H1 (cell line): ENCODE measurements around the gene URM1. TPM values are rescaled to one million over a fixed set of nuclear protein-coding genes. Genes with fewer than 3 reads are reported as not detected.

ENCODE experiments used
- CTCF ChIA-PET: fragments of 300-600 bp; sonication (Branson Sonifier 250); formaldehyde crosslinking; loops from one replicate; lab custom pipeline; 2021; ENCODE audit not compliant: partially characterized antibody; lab: Charles Lee
- POLR2A ChIA-PET: fragments of 300-600 bp; sonication (Branson Sonifier 250); formaldehyde crosslinking; loops from one replicate; lab custom pipeline; 2021; ENCODE audit warnings: inconsistent platforms; ENCODE audit not compliant: partially characterized antibody; lab: Charles Lee
- DNase-seq, 2 experiments: peaks; one replicate each; pipeline versions ENCODE4 v3.0.0 to v3.0.0-alpha.2; 2010 to 2022; ENCODE audit warnings: low spot score in 2 of 2, low read depth in 1 of 2, mixed read lengths in 1 of 2
- FAIRE-seq: peaks from 2 replicates; lab custom pipeline; 2011; peaks lifted over from hg19 to GRCh38; lab: Jason Lieb, UNC
- H2AFZ ChIP-seq: 2 replicates; pipeline ENCODE4 v1.8.1; 2012; ENCODE audit warnings: low read length, inconsistent platforms
- H2AK5ac ChIP-seq: 2 replicates; pipeline ENCODE4 v1.6.1; 2013; ENCODE audit warnings: low read depth, low read length
- H2BK120ac ChIP-seq: replicated peaks from 2 replicates; pipeline ENCODE3; 2013; ENCODE audit warnings: low read depth, low read length, inconsistent platforms
- H2BK12ac ChIP-seq: 2 replicates; pipeline ENCODE4 v1.6.1; 2013; ENCODE audit warnings: low read depth, low read length
- H2BK15ac ChIP-seq: 2 replicates; pipeline ENCODE4 v1.6.1; 2013; ENCODE audit warnings: low read length
- H2BK20ac ChIP-seq: 2 replicates; pipeline ENCODE4 v1.6.1; 2013; ENCODE audit warnings: low read length
- H2BK5ac ChIP-seq: 2 replicates; pipeline ENCODE4 v1.6.1; 2013; ENCODE audit warnings: low read depth, low read length
- H3K14ac ChIP-seq: 2 replicates; pipeline ENCODE4 v1.6.1; 2013; ENCODE audit warnings: inconsistent platforms; ENCODE audit not compliant: insufficient read length
- H3K18ac ChIP-seq: 2 replicates; pipeline ENCODE4 v1.6.1; 2013; ENCODE audit warnings: low read length; ENCODE audit errors: extremely low read depth
- H3K23ac ChIP-seq: 2 replicates; pipeline ENCODE4 v1.6.1; 2013; ENCODE audit warnings: inconsistent platforms; ENCODE audit not compliant: insufficient read length
- H3K23me2 ChIP-seq: 2 replicates; pipeline ENCODE4 v1.6.1; 2013; ENCODE audit warnings: low read depth, low read length
- H3K27ac ChIP-seq: 2 replicates; pipeline ENCODE4 v1.6.1; 2011; ENCODE audit warnings: low read depth, low read length, inconsistent platforms
- H3K27me3 ChIP-seq, 4 experiments: replicated peaks in 1 of 4; 1 replicate in 1 of 4; 2 replicates in 3 of 4; pipeline versions ENCODE4 v1.6.1 to v1.8.1; 2011 to 2013; ENCODE audit warnings: low read length in 3 of 4, mild to moderate bottlenecking in 3 of 4, inconsistent platforms in 2 of 4, mixed read lengths in 2 of 4, moderate library complexity in 1 of 4; ENCODE audit not compliant: control insufficient read depth in 3 of 4, insufficient read depth in 3 of 4; ENCODE audit errors: extremely low read depth in 1 of 4
- H3K36me3 ChIP-seq, 4 experiments: 2 replicates each; pipeline versions ENCODE4 v1.6.1 to v1.8.1; 2011 to 2013; ENCODE audit warnings: mild to moderate bottlenecking in 4 of 4, low read length in 3 of 4, moderate library complexity in 2 of 4, control low read depth in 1 of 4, inconsistent platforms in 1 of 4; ENCODE audit not compliant: insufficient read depth in 4 of 4, control insufficient read depth in 2 of 4
- H3K4ac ChIP-seq: replicated peaks from 2 replicates; pipeline ENCODE3; 2013; ENCODE audit warnings: low read length, low read depth, mixed read lengths, inconsistent platforms; ENCODE audit not compliant: insufficient read length
- H3K4me1 ChIP-seq, 4 experiments: replicated peaks in 1 of 4; 1 replicate in 1 of 4; 2 replicates in 3 of 4; pipeline versions ENCODE4 v1.6.1 to v1.8.1; 2011 to 2013; ENCODE audit warnings: low read length in 3 of 4, inconsistent platforms in 2 of 4, mixed read lengths in 1 of 4; ENCODE audit not compliant: insufficient read depth in 4 of 4, control insufficient read depth in 3 of 4
- H3K4me2 ChIP-seq, 2 experiments: 2 replicates each; pipeline versions ENCODE4 v1.6.1 to v1.8.1; 2011 to 2013; ENCODE audit warnings: low read depth in 2 of 2, low read length in 2 of 2, control low read depth in 1 of 2, inconsistent platforms in 1 of 2, mild to moderate bottlenecking in 1 of 2; ENCODE audit not compliant: insufficient read depth in 1 of 2
- H3K4me3 ChIP-seq, 4 experiments: fragments of 200-600, 300-600 bp in 1 of 4; sonication (generic), shearing (Covaris generic), sonication (Bioruptor Twin) in 1 of 4; 2 replicates each; pipeline versions ENCODE4 v1.5.1 to v1.8.1; 2011 to 2016; ENCODE audit warnings: low read length in 4 of 4, low read depth in 3 of 4, control low read depth in 2 of 4, inconsistent platforms in 2 of 4, mild to moderate bottlenecking in 2 of 4, mixed read lengths in 1 of 4, moderate library complexity in 1 of 4; ENCODE audit not compliant: insufficient read depth in 2 of 4; ENCODE audit errors: extremely low read depth in 1 of 4
- H3K56ac ChIP-seq: replicated peaks from 2 replicates; pipeline ENCODE3; 2013; ENCODE audit warnings: low read depth, mild to moderate bottlenecking, mixed read lengths, low read length, inconsistent platforms; ENCODE audit not compliant: insufficient read length
- H3K79me1 ChIP-seq: 2 replicates; pipeline ENCODE4 v1.6.1; 2013; ENCODE audit warnings: low read depth, low read length, control low read depth
- H3K79me2 ChIP-seq, 2 experiments: 2 replicates each; pipeline versions ENCODE4 v1.6.1 to v1.8.1; 2012 to 2013; ENCODE audit warnings: low read length in 2 of 2, mild to moderate bottlenecking in 2 of 2, inconsistent platforms in 1 of 2; ENCODE audit not compliant: insufficient read depth in 2 of 2, control insufficient read depth in 1 of 2
- H3K9ac ChIP-seq, 4 experiments: replicated peaks in 1 of 4; 1 replicate in 1 of 4; 2 replicates in 3 of 4; pipeline versions ENCODE4 v1.6.1 to v1.8.1; 2011 to 2013; ENCODE audit warnings: low read depth in 3 of 4, low read length in 3 of 4, control low read depth in 2 of 4, mild to moderate bottlenecking in 2 of 4, moderate library complexity in 2 of 4, inconsistent platforms in 1 of 4; ENCODE audit errors: extremely low read depth in 1 of 4
- H3K9me3 ChIP-seq, 2 experiments: 2 replicates each; pipeline versions ENCODE4 v1.6.1 to v1.8.1; 2012 to 2013; ENCODE audit warnings: mild to moderate bottlenecking in 2 of 2, moderate library complexity in 2 of 2, control low read depth in 1 of 2, inconsistent platforms in 1 of 2, low read depth in 1 of 2, low read length in 1 of 2, mixed read lengths in 1 of 2; ENCODE audit not compliant: insufficient read depth in 2 of 2
- H4K20me1 ChIP-seq, 2 experiments: replicated peaks in 1 of 2; 2 replicates each; pipeline versions ENCODE3 to v1.8.1; 2011 to 2013; ENCODE audit warnings: inconsistent platforms in 2 of 2, low read length in 2 of 2, mild to moderate bottlenecking in 1 of 2; ENCODE audit not compliant: insufficient read depth in 2 of 2, control insufficient read depth in 1 of 2
- H4K5ac ChIP-seq: 2 replicates; pipeline ENCODE4 v1.6.1; 2013; ENCODE audit warnings: low read length, low read depth, mixed read lengths, inconsistent platforms; ENCODE audit not compliant: insufficient read length
- H4K8ac ChIP-seq: 2 replicates; pipeline ENCODE4 v1.8.0; 2013; ENCODE audit warnings: mild to moderate bottlenecking, moderate library complexity, low read length, inconsistent platforms; ENCODE audit not compliant: insufficient read depth; ENCODE audit errors: extremely low read depth
- H4K91ac ChIP-seq: replicated peaks from 2 replicates; pipeline ENCODE3; 2013; ENCODE audit warnings: low read length, mixed read lengths, inconsistent platforms; ENCODE audit not compliant: insufficient read length
- CHD2 ChIP-seq: IDR thresholded peaks from 2 replicates; pipeline ENCODE4 v1.6.1; 2012; ENCODE audit warnings: low read length, improper control_type of control experiment
- CREB1 ChIP-seq: IDR thresholded peaks from 2 replicates; pipeline ENCODE4 v1.6.1; 2012; ENCODE audit warnings: inconsistent platforms
- KDM4A ChIP-seq: IDR thresholded peaks from one replicate; pipeline ENCODE4 v1.7.1; 2012; ENCODE audit warnings: low read depth, mild to moderate bottlenecking, moderate library complexity, low read length, inconsistent platforms; ENCODE audit not compliant: severe bottlenecking
- RNF2 ChIP-seq: fragments of 200-900, 300-1000 bp; sonication (generic); IDR thresholded peaks from 2 replicates; pipeline ENCODE4 v1.7.1; 2016; ENCODE audit warnings: borderline replicate concordance, low read depth, mild to moderate bottlenecking, antibody characterized with exemption, low read length; ENCODE audit not compliant: poor library complexity, severe bottlenecking; ENCODE audit errors: missing control alignments
- WGBS, 2 experiments: shearing (Covaris generic) in 1 of 2; methylation state at CpG; one replicate each; pipeline versions ENCODE4 v1.1.6 to v1.1.7; 2013 to 2015; ENCODE audit warnings: low lambda C conversion rate in 2 of 2, mixed read lengths in 2 of 2, inconsistent platforms in 1 of 2, low coverage in 1 of 2, missing lambda C conversion rate in 1 of 2; ENCODE audit not compliant: insufficient replicate concordance in 2 of 2, insufficient coverage in 1 of 2, insufficient read length in 1 of 2; ENCODE audit errors: extremely low coverage in 1 of 2, missing lambda C conversion rate in 1 of 2; 5-methylcytosine and 5-hydroxymethylcytosine counted together
- polyA plus RNA-seq, 7 experiments: library from polyadenylated mRNA; depleted of rRNA in 3 of 7; stranded (reverse) in 5 of 7; unstranded in 2 of 7; fragments of >200 nt in 5 of 7; fragments of 200-250 nt in 2 of 7; gene quantifications; 1 replicate in 5 of 7; 2 replicates in 1 of 7; 4 replicates in 1 of 7; pipeline versions ENCODE4 v1.2.1 to v1.2.3, GENCODE V29; 2011 to 2013; ENCODE audit warnings: missing spikeins in 2 of 7, mixed read lengths in 2 of 7
- total RNA-seq: library from RNA; stranded (reverse); fragmentation: NEBNext Ultra II Directional; extraction: Animal tissue kit (Norgen Biotek cat#: 25700); gene quantifications from 2 replicates; pipeline ENCODE4 v1.2.1, GENCODE V29; 2021
- TF ChIP-seq, protein P1 (sequence below): IDR thresholded peaks from 2 replicates; pipeline ENCODE4 v1.6.1; 2011; ENCODE audit warnings: low read length, improper control_type of control experiment
- TF ChIP-seq, protein P2 (sequence below): IDR thresholded peaks from 2 replicates; pipeline ENCODE4 v1.6.1; 2012; ENCODE audit warnings: inconsistent platforms

Gene URM1
- total and polyA plus RNA-seq, 2 of the 8 experiments (the other 6 are each of a cell fraction or from before 2014, with no cell fraction given) = 58.3 to 62.3 TPM

DNA sequence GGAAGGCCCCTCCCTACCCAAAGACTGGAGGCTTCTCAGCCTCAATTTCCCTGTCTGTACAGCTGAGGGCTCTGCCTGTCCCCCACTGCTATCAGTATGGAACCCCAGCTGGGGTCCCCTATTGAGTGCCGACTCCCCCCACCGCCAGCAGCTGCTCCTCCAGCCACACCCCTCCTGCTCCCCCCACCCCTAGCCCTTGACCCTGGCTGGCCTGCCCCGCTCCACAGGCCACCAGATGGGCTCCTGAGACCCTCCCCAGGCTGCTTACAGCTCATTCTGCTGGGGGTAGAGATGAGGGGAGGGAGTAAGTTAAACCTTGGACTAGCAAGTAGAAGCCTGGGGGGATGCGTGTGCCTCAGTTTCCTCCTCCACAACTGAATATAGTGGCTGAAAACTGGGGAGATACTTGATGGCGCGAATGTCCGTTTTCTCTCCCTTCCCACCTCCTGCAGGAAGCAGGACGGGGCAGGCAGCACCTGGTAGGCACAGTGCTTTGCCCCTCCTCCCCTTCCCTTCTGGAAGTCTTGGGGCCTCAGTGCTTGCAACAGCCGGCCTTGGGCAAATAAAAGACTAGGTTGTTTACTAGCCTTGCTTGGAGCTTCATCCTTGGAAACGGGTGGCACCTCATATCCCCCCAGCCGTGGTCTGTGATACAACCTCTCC, 19.1 kb downstream of the URM1 start:
- ChIA-PET CTCF (interaction anchor here (0.7 to 21.9 kb wide), 8 partner anchors 15 to 135 kb away, joined by 3 to 323 read pairs (median 4); partner anchors contain the start of gene URM1), POLR2A (interaction anchor here (1.2 to 13.1 kb wide), 9 partner anchors 8 to 50 kb away, joined by 3 to 92 read pairs (median 5); partner anchors contain the start of genes SLC27A4 and URM1)
- no peak overlapping the region for H4K8ac ChIP-seq
- no peak overlapping the region for H2BK20ac ChIP-seq
- no peak overlapping the region for H2AFZ ChIP-seq
- H2BK15ac ChIP-seq = no peak overlapping the region
- WGBS, 2 experiments = 82% methylated on average over 11 of the region's 11 CpGs; no CpG with 5 or more reads in 1 of the 2 experiments
- peaks cover 10 to 51% (median 46%) of the 10 kb centered on the region in 4 experiments for H3K4me1 ChIP-seq
- no peak overlapping the region for H3K27ac ChIP-seq
- no peaks in the 10 kb centered on the region for H3K79me1 ChIP-seq
- H3K4ac ChIP-seq = no peak overlapping the region
- no peak overlapping the region for H2BK5ac ChIP-seq
- FAIRE-seq (no peak), DNase-seq (no peak)
- H2BK12ac ChIP-seq = no peak overlapping the region
- peak overlapping the region in 1 of 2 experiments; percentile 2; a peak in 1 of 4 replicates for H3K4me2 ChIP-seq
- peaks cover 4% of the 10 kb centered on the region; the same call in 1 of the 2 replicates for H3K23me2 ChIP-seq
- no peak overlapping the region for H3K4me3 ChIP-seq
- H3K23ac ChIP-seq = no peak overlapping the region
- TF ChIP-seq KDM4A (no peak), CHD2 (no peak), RNF2 (no peak), CREB1 (no peak)
- TF ChIP-seq, protein P1, sequence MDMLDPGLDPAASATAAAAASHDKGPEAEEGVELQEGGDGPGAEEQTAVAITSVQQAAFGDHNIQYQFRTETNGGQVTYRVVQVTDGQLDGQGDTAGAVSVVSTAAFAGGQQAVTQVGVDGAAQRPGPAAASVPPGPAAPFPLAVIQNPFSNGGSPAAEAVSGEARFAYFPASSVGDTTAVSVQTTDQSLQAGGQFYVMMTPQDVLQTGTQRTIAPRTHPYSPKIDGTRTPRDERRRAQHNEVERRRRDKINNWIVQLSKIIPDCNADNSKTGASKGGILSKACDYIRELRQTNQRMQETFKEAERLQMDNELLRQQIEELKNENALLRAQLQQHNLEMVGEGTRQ = no peak
- TF ChIP-seq, protein P2, sequence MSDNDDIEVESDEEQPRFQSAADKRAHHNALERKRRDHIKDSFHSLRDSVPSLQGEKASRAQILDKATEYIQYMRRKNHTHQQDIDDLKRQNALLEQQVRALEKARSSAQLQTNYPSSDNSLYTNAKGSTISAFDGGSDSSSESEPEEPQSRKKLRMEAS = no peak
- peaks cover 65 to 100% (median 93%) of the 10 kb centered on the region in 4 experiments for H3K27me3 ChIP-seq
- no peak overlapping the region for H4K5ac ChIP-seq
- H2AK5ac ChIP-seq = peak overlapping the region; percentile 85; the same call in 1 of the 2 replicates
- H2BK120ac ChIP-seq = no peak overlapping the region
- H3K79me2 ChIP-seq = no peaks in the 10 kb centered on the region
- no peak overlapping the region for H3K9ac ChIP-seq
- no peaks in the 10 kb centered on the region for H3K9me3 ChIP-seq
- peaks cover 36 to 52% of the 10 kb centered on the region in 2 experiments for H4K20me1 ChIP-seq
- H3K36me3 ChIP-seq = peaks cover 0 to 21% (median 9%) of the 10 kb centered on the region in 4 experiments; a peak in 6 of 8 replicates
- H3K18ac ChIP-seq = no peak overlapping the region
- H3K14ac ChIP-seq = no peak overlapping the region
- no peak overlapping the region for H3K56ac ChIP-seq
- H4K91ac ChIP-seq = no peak overlapping the region
